NCI-H2107 treated with DMSO at 0.1 percent for 48 hours (cell line): ENCODE results near the gene ITPK1.

Experiments used
- DNase-seq: peaks from one replicate; lab custom pipeline; 2025; ENCODE audit not compliant: unreplicated experiment; lab: John Stamatoyannopoulos, UW

ITPK1 gene

GRCh38 chr14:92958373-92959188 is 157.1 kb downstream of the ITPK1 start:
- peak; percentile 74 for DNase-seq

- peak; percentile 81 for DNase-seq
Observed at GRCh38 chr14:92956961-92957360, 158.8 kb downstream of the ITPK1 start.

GRCh38 chr14:92955381-92955780 is 160.3 kb downstream of the ITPK1 start:
- DNase-seq = no peak

GRCh38 chr14:92954933-92955332 is 160.8 kb downstream of the ITPK1 start:
- no peak for DNase-seq

- no peak for DNase-seq
Observed at GRCh38 chr14:92953526-92953925, 162.2 kb downstream of the ITPK1 start.

- DNase-seq = no peak
Observed at GRCh38 chr14:92952481-92953298, 163.0 kb downstream of the ITPK1 start.

- peak; percentile 46 for DNase-seq
Observed at GRCh38 chr14:92951912-92952471, 163.7 kb downstream of the ITPK1 start.

GRCh38 chr14:92951261-92951660 is 164.5 kb downstream of the ITPK1 start:
- DNase-seq = no peak

GRCh38 chr14:92950773-92951172 is 165.0 kb downstream of the ITPK1 start:
- DNase-seq = no peak

GRCh38 chr14:92950193-92950540 is 165.6 kb downstream of the ITPK1 start:
- DNase-seq = no peak

- DNase-seq = no peak
Observed at GRCh38 chr14:92949496-92950192, 166.1 kb downstream of the ITPK1 start.

GRCh38 chr14:92948647-92949046 is 167.1 kb downstream of the ITPK1 start:
- DNase-seq = no peak

GRCh38 chr14:92946847-92947545 is 168.7 kb downstream of the ITPK1 start:
- DNase-seq = no peak

- no peak for DNase-seq
Observed at GRCh38 chr14:92945959-92946846, 169.5 kb downstream of the ITPK1 start.

GRCh38 chr14:92945544-92945943 is 170.2 kb downstream of the ITPK1 start:
- DNase-seq = no peak

GRCh38 chr14:92944976-92945375 is 170.7 kb downstream of the ITPK1 start:
- peak; percentile 41 for DNase-seq

- DNase-seq = no peak
Observed at GRCh38 chr14:92943855-92944570, 171.7 kb downstream of the ITPK1 start.

GRCh38 chr14:92942976-92943710 is 172.6 kb downstream of the ITPK1 start:
- no peak for DNase-seq
